Measurements from ENCODE around the gene PLXNC1.

The PLXNC1 gene

DNA sequence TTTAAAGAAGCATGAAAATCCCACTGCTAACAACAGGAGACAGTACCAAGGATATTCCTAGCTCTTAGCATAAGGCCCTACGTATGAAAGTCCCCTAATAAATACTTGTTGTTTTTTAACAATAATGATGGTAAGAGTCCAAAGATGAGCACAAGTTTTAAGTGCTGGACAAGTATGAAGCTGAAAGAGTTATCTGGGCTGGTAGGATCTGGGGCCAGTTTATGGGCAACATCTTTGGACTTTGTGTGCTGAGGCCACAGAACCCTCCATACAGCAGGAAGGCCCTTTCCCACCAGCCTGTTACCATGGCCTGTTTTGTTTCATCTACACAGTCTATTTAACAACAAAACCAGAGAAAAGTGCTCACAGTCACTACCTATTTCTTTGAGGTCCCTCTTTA is 12.5 kb upstream of the PLXNC1 start:
- no peak for DNase-seq

GRCh38 chr12:94139816-94140215 is 8.6 kb upstream of the PLXNC1 start:
- DNase-seq: no peak

GRCh38 chr12:94140556-94140955 is 7.8 kb upstream of the PLXNC1 start:
- peak; percentile 49 for DNase-seq

DNA sequence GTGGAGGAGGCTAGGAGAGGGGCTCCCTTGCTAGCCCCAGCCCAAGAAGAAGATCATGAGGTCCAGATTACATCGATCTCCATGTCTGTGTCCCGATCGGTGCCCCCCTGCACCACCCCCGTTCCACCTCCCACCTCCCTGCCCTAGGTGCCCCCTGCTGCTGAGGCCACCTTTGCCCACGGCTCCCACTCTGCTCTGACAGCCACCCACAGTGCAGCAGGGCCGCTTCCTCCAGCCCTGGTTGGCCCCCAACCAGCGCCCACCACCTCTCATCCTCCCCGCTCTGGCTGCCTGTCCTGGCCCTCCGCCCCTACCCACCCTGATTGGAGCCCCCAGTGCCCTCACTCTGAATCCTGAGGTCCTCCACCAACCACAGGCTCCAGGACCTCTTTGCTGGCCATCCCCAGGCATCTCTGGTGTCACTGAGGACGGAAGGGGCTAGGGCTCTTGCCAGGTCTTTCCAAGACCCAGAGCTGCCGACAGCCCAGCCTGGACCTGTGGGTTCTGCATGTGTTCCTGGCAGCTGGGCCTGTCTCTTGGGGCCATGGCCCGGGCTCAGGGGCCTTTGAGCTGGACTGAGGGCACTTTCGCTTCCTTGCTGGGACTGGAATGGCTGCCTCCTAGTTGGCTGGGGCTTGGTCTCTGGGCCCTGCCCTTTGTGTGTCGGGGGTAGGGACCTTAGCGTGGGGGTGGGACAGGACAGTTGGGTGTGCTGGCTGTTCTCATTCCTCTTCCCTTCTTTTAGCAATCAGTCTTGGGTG is 7.2 kb upstream of the PLXNC1 start:
- no peak for DNase-seq

DNA sequence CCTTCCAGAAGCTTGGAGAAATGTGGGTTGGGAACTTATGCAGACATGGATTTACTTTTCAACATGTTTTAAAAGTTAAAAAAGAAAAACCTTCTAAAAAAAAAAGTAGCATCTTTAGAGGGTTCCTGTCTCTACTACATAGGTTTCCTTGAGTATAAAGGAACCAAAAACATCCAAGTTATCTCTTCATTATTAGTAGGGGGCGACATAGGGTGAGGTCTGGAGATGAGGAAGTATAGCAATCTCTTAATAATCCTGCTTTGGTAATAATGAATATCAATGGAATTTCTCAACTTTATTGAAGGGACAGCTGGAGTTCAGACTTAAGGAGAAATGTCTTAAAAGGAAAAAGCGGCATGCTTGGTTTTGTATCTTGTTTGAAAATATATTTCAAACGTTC is 6.5 kb upstream of the PLXNC1 start:
- DNase-seq: no peak

GRCh38 chr12:94143438-94143837 is 4.9 kb upstream of the PLXNC1 start:
- DNase-seq: no peak

GRCh38 chr12:94143951-94144350 is 4.4 kb upstream of the PLXNC1 start:
- DNase-seq: no peak

- no peak for DNase-seq
Observed at GRCh38 chr12:94144781-94145180, 3.6 kb upstream of the PLXNC1 start.

GRCh38 chr12:94145191-94145983 is 3.0 kb upstream of the PLXNC1 start:
- DNase-seq: peak; percentile 34

GRCh38 chr12:94146166-94146936 is 2.0 kb upstream of the PLXNC1 start:
- no peak for DNase-seq

- DNase-seq: no peak
Observed at GRCh38 chr12:94147387-94147990, 888 bp upstream of the PLXNC1 start.

- no peak for DNase-seq
Observed at GRCh38 chr12:94148739-94149118, 352 bp downstream of the PLXNC1 start.

- peak; percentile 57 for DNase-seq
Observed at GRCh38 chr12:94149119-94149780, 873 bp downstream of the PLXNC1 start.

DNA sequence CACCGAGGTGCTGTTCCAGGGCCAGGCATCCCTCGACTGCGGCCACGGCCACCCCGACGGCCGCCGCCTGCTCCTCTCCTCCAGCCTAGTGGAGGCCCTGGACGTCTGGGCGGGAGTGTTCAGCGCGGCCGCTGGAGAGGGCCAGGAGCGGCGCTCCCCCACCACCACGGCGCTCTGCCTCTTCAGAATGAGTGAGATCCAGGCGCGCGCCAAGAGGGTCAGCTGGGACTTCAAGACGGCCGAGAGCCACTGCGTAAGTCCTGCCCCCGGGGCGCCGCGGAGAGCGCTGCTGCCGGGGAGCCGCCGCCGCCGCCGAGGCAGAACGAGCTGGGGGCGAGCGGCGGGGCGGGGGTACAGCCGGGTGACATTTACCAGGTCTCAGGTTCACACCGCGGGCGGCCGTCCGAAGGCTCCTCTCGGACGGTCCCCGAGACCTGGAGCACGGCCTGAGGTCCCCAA is 1.4 kb downstream of the PLXNC1 start:
- DNase-seq: no peak

DNA sequence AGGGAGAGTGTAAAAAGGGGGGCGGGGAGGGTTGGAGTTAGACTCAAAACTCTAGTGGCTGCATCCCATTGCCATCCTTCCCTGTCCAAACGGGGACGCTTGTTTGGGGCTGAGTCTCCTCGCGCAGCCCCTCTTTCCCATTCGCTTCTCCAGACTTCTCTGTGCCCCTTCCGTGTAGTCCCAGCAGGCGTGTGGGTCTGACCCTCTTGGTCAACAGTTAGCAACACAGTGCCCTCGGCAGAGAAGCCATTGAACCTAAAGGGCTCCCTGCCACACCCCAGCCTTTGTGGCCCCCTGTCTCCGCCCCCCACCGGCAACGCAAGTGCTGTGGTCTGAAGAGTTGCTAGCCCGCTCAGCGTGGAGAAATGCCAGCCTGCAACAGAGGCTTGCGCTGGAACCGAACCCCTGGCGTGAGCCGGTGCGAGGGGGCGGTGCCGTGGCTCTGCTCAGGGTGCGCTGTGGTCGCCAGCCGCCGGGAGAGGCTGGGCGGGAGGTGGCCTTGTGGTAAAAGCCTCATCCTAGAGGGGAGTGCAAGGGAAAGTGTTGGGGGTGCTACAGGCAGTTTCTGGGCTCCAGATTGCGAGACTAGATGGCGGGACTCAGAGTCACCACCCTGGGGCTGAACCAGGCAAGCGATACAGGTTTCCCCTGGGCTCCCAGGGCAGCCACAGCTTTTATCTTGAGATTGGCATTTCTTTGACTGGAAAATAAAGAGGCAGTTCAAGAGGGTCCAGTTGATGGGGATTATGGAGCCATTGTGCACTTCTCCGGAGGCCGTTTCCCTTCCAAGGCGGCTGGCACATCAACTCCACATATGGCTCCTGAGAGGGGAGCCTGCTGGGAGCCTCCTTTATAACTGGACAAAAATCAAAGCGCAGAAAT is 2.1 kb downstream of the PLXNC1 start:
- DNase-seq: peak; percentile 49

DNA sequence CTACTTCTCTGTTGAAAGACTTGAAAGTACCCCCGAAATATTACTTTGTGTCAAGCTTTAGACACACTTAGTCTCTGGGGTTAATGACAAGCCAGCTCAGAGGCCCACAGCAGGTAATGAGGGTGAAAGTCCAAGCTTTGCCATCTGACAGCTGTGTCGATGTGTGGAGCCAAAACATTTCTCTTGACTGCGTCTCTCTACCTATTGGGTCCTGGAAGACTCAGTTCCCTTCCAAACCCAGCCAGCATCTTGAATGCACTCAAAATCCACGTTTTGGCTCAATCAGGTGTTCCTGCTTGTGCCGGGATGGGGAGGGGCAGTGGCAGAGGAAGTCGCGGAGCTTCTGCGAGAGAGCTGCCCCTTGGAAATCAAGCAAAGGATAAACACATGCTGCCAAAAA is 3.2 kb downstream of the PLXNC1 start:
- DNase-seq: no peak

- no peak for DNase-seq
Observed at GRCh38 chr12:94152292-94153078, 4.1 kb downstream of the PLXNC1 start.

DNA sequence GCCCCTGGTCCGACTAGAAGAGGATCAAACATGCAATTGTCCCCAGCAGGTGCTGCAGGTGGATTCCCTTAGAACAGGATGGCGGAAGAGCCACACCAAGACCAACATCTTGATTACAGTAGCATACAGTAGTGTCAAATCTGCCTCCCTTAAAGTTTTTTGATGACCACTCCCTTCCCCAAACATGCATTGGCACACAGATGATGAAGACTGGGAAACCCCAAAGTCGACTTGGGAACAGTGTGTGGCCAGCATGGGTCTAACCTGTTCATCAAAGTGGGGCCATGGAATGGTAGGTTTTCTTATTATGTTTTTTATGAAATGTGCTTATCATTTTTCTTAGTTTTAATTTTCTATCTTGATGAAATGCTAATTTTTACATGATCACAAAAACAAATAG is 8.8 kb downstream of the PLXNC1 start:
- no peak for DNase-seq

DNA sequence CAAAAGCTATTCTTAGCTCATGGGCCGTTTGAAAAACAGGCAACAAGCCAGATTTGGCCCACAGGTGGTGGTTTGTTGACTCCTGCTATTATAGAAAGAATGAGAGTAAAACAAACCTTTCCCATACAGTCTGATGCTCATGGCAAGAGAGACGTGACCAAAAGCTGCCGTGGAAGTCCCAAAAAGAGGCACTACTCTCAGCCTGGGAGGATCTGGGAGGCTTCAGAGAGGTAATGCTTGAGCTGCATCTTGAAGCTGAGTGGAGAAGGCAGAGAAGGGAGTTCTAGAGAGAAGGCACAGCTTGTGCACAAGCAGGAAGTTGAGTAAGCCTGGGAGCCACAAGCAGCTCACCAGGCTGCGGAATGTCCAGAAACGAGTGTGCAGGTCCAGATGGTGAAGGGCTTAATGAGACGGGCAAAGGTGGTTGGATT is 9.6 kb downstream of the PLXNC1 start:
- DNase-seq: no peak

DNA sequence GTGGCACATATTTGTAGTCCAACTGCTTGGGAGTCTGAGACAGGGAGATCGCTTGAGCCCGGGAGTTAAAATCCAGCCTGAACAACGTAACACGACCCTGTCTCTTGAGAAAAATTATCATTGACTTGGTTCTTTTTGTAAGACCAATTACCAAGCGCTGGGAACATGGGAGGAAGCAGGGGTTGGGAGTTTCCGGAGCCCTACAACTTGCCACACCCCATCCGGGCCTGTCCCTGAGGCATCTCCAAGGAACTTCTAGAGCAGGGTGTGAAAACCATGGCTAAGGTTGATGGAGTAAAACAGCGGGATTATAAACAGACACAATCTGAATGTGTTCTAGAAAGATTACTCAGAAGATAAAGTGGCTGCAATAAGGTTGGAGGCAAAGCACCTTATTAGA is 10.3 kb downstream of the PLXNC1 start:
- DNase-seq: no peak

- DNase-seq: no peak
Observed at GRCh38 chr12:94162108-94162507, 13.7 kb downstream of the PLXNC1 start.

All from CD4-positive, alpha-beta T cell treated with Interleukin-15 for 1 hour (primary cell).